ENCODE results near the gene VPS13D. TPM values are rescaled to one million over a fixed set of nuclear protein-coding genes. Genes with fewer than 3 reads are reported as not detected.
A peak's percentile ranks its signal among the peaks of the same experiment; 100 is the strongest.

The VPS13D gene
- total RNA-seq, 1 donor from 2014 or later: 25.8 TPM

GRCh38 chr1:12481928-12482327 lies 252.1 kb downstream of the VPS13D start:
- DNase-seq (ENCODE audit: low read depth): no peak
- Histone ChIP-seq H3K4me3 (ENCODE audit: low read depth, low read length) (no peak overlapping the region), H3K36me3 (ENCODE audit: control insufficient read depth, insufficient read depth, low read length) (peaks cover 2% of the 10 kb centered on the region), H3K27me3 (ENCODE audit: control insufficient read depth, insufficient read depth, low read length) (no peaks in the 10 kb centered on the region)
- FAIRE-seq: no peak
- TF ChIP-seq, protein P1, sequence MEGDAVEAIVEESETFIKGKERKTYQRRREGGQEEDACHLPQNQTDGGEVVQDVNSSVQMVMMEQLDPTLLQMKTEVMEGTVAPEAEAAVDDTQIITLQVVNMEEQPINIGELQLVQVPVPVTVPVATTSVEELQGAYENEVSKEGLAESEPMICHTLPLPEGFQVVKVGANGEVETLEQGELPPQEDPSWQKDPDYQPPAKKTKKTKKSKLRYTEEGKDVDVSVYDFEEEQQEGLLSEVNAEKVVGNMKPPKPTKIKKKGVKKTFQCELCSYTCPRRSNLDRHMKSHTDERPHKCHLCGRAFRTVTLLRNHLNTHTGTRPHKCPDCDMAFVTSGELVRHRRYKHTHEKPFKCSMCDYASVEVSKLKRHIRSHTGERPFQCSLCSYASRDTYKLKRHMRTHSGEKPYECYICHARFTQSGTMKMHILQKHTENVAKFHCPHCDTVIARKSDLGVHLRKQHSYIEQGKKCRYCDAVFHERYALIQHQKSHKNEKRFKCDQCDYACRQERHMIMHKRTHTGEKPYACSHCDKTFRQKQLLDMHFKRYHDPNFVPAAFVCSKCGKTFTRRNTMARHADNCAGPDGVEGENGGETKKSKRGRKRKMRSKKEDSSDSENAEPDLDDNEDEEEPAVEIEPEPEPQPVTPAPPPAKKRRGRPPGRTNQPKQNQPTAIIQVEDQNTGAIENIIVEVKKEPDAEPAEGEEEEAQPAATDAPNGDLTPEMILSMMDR (IDR thresholded peaks at IDR 0.05; ENCODE audit: insufficient read depth, low read length, severe bottlenecking): no peak

- FAIRE-seq (no peak), DNase-seq (ENCODE audit: low read depth) (no peak)
- TF ChIP-seq, protein P1 (IDR thresholded peaks at IDR 0.05; ENCODE audit: insufficient read depth, low read length, severe bottlenecking): no peak
- Histone ChIP-seq H3K36me3 (ENCODE audit: control insufficient read depth, insufficient read depth, low read length) (peaks cover 2% of the 10 kb centered on the region), H3K27me3 (ENCODE audit: control insufficient read depth, insufficient read depth, low read length) (no peaks in the 10 kb centered on the region), H3K4me3 (ENCODE audit: low read depth, low read length) (no peak overlapping the region)
These were observed 253.2 kb downstream of the VPS13D start for GRCh38 chr1:12482988-12483387.

- TF ChIP-seq, protein P1 (IDR thresholded peaks at IDR 0.05; ENCODE audit: insufficient read depth, low read length, severe bottlenecking): no peak
- DNase-seq (ENCODE audit: low read depth) (no peak), FAIRE-seq (no peak)
- no peaks in the 10 kb centered on the region for H3K27me3 ChIP-seq (ENCODE audit: control insufficient read depth, insufficient read depth, low read length)
- H3K36me3 ChIP-seq (ENCODE audit: control insufficient read depth, insufficient read depth, low read length): no peaks in the 10 kb centered on the region
- H3K4me3 ChIP-seq (ENCODE audit: low read depth, low read length): no peak overlapping the region
These were observed 255.6 kb downstream of the VPS13D start for GRCh38 chr1:12485231-12486058.

DNA sequence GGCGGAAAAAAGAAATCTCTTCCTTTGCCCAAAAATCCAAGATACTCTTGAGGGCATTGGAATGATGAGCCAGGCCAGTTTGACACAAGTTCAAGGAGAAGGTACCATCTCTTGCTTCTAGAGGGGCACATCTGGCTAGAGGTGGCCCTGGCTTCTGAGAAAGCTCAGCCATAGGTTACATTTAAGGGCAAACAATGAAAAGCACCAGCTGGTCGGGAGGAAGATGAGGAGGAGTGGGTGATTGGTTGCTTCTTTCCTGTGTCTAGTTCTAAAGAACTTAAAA lies 256.2 kb downstream of the VPS13D start:
- no peak for DNase-seq (ENCODE audit: low read depth)
- Histone ChIP-seq H3K4me3 (ENCODE audit: low read depth, low read length) (no peak overlapping the region), H3K36me3 (ENCODE audit: control insufficient read depth, insufficient read depth, low read length) (no peaks in the 10 kb centered on the region), H3K27me3 (ENCODE audit: control insufficient read depth, insufficient read depth, low read length) (no peaks in the 10 kb centered on the region)
- FAIRE-seq: no peak
- TF ChIP-seq, protein P1 (IDR thresholded peaks at IDR 0.05; ENCODE audit: insufficient read depth, low read length, severe bottlenecking): no peak

DNA sequence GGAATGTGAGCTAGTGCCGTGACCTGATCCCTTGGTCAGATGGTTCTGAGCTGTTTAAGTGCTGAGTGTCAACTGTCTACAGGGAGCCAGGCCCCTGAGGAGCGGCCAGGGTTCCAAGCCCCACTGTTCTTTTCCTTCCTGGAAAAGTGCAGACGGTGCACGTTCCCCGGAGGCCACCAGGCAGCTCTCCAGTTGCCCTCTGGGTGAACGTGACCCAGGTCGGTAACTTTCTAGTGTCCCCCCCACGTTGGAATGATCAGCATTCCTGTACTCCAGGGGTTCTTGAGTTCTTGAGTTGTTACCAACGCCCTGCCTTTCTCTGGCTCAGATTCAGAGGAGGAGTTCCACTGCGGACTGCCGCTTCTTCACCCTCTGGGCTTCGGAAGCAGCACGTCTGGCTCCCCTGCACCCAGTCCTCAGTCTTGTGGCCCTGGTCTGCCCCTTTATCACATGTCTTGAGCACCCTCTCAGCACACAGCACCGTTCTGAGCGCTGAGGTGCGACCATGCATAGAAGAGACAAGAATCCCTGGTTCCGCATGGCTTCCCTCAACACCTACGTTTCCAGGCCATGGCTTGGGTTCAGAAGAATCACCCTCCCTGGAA lies 256.7 kb downstream of the VPS13D start:
- TF ChIP-seq, protein P1 (IDR thresholded peaks at IDR 0.05; ENCODE audit: insufficient read depth, low read length, severe bottlenecking): no peak
- DNase-seq (ENCODE audit: low read depth) (no peak), FAIRE-seq (peak; percentile 55)

More for the DNA sequence above, 256.7 kb downstream of the VPS13D start:
- H3K4me3 ChIP-seq (ENCODE audit: low read depth, low read length): no peak overlapping the region
- no peaks in the 10 kb centered on the region for H3K36me3 ChIP-seq (ENCODE audit: control insufficient read depth, insufficient read depth, low read length)
- H3K27me3 ChIP-seq (ENCODE audit: control insufficient read depth, insufficient read depth, low read length): no peaks in the 10 kb centered on the region

Data from bronchial epithelial cell (primary cell).